Coronary artery (tissue), 2 donors: ENCODE results near the gene AQP5.
A peak's percentile ranks its signal among the peaks of the same experiment; 100 is the strongest.

ENCODE experiments used
- DNase-seq: peaks from one replicate; pipeline ENCODE4 v3.0.0-alpha.2; 2017; ENCODE audit warnings: low spot score
- H3K27ac ChIP-seq, 2 donors: fragments of 200-600 bp; sonication (generic); one replicate each; pipeline ENCODE4 v1.5.1; 2016 to 2019
- H3K4me3 ChIP-seq: fragments of 200-600 bp; sonication (generic); 2 replicates; pipeline ENCODE4 v1.5.1; 2016; ENCODE audit warnings: mild to moderate bottlenecking, moderate library complexity
- CTCF ChIP-seq: fragments of 200-600 bp; sonication (generic); IDR thresholded peaks from one replicate; pipeline ENCODE4 v1.5.1; 2019; ENCODE audit warnings: antibody characterized with exemption

AQP5 gene

DNA sequence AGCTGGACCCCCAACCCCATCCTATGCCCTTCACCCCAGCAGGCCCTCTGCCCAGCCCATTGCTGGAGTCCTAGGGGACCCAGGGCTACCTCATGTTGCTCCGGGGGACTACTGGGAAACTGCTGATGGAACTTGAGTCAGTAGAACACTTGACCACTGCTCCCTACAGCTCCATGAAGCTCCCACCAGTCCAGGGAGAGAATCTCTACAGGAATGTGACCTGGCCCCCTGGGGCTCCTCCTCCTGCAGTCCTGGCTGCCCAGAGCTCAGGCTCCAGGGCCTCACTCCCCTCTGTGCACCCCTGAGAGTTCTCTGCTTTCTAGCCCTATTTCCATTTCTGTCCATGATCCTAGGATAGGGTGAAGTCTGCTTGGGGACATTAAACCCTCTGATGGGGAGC lies 22.0 kb upstream of the AQP5 start:
- TF ChIP-seq CTCF, result no peak
- H3K4me3 ChIP-seq, result no peak overlapping the region
- H3K27ac ChIP-seq, result peak overlapping the region in 1 of 2 donors; percentile 38
- DNase-seq, result peak; percentile 46

GRCh38 chr12:49941556-49942511 lies 19.8 kb upstream of the AQP5 start:
- Histone ChIP-seq H3K27ac (no peak overlapping the region), H3K4me3 (no peak overlapping the region)
- TF ChIP-seq CTCF, result no peak
- peak; percentile 58 for DNase-seq

DNA sequence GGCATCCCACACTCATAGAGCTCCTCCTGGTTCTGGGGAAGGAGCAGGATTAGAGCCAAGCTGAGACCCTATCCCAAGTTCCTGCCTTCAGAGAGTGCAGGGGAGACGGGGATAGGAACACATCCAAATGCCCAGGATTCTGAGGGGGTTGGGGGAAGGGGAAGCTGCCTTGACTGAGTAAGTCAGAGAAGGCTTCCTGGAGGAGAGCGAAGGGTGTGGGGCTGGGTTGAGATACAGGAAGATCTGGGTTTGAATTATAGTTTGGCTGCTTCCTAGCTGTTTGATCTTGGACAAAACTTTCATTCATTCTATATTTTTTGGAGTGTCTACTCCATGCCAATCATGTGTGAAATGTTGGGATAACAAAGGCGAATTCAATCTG lies 19.2 kb upstream of the AQP5 start:
- Histone ChIP-seq H3K27ac (no peak overlapping the region), H3K4me3 (no peak overlapping the region)
- peak; percentile 43 for DNase-seq
- no peak for TF ChIP-seq CTCF

DNA sequence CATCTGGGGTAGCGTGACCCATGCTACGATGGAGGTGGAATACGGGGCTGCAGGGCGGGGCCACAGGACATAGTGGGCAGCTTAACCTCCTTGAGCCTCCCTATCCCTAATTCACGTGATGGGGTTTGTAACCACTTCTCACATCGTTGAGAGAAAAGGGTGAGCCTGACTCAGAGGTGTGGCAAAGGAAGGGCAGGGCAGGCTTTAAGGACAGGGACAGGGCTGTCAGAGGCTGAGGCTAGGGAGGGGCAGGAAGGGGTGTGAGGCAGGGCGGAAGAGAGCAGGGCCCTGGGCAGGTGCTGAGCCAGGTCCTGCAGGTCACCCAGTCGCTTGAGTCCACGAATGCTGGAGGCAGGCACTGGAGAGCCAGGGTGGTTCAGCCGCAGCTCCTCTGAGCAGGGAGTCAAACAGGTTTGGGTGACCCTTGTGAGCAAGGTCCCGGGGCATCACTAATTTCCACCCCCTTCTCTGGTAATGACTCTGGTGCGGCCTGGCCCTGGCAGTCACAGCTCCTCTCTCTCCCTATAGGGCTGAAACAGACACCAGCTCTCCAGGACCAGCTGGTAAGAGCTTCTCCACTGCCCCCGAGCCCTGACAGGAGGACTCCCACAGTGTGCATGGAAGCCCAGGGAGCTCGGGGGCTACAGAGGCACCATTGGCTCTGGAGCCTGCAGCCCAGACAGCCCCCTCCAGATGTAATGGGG lies 18.6 kb upstream of the AQP5 start:
- no peak for TF ChIP-seq CTCF
- H3K27ac ChIP-seq, result no peak overlapping the region
- DNase-seq, result peak; percentile 69
- H3K4me3 ChIP-seq, result no peak overlapping the region

DNA sequence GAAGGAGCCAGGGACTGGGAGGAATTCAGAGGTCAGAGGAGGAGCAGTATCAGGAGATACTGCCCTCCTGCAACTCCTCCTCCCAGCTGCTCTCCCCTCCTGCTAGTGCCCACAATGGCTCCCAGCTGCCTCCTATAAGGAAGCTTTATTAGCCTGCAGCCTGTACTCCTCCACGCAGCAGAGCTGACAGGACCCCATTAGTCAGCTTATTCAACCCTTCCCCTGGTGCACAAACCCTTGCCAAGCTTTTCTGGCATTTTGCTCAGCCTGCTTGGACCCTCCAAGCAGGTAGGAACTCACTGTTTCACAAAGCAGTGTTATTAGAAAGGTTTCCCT lies 18.1 kb upstream of the AQP5 start:
- DNase-seq, result no peak
- no peak for TF ChIP-seq CTCF
- no peak overlapping the region for H3K4me3 ChIP-seq
- no peak overlapping the region for H3K27ac ChIP-seq

- DNase-seq, result peak; percentile 64
- H3K4me3 ChIP-seq, result no peak overlapping the region
- no peak for TF ChIP-seq CTCF
- no peak overlapping the region for H3K27ac ChIP-seq
Measured at GRCh38 chr12:49944046-49944445, 17.6 kb upstream of the AQP5 start.
